Erythroblast (primary cell): Measurements from ENCODE around the gene TUBB3.

ENCODE experiments used
- GATA1 ChIP-seq: IDR thresholded peaks from 2 replicates; pipeline ENCODE4 v1.6.1; 2011; ENCODE audit warnings: low read depth, mild to moderate bottlenecking, control low read depth, low read length, moderate library complexity
- POLR2A ChIP-seq: IDR thresholded peaks from 2 replicates; pipeline ENCODE4 v1.6.1; 2011; ENCODE audit warnings: mild to moderate bottlenecking, low read length

DNA sequence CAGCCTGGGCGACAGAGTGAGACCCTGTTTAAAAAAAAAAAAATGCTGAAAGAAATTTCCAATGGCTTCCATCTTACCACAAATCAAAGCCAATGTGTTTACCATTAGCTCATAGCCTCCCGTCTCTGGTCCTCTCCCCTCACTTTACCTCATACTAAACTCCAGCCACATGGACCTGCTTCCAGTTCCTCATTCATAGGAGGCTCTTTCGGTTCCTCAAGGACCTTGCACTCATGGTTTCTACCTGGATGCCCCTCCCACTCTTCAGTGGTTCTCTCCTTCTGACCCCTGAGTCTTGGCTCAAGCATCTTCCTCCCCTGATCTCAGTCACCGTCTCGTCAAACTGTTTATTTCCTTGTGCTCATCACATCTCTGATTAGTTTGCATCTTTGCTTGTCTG, 21.6 kb downstream of the TUBB3 start:
- TF ChIP-seq POLR2A (no peak), GATA1 (no peak)
